HepG2 (cell line): ENCODE data around the gene AP2S1. TPM values are rescaled to one million over a fixed set of nuclear protein-coding genes. Genes with fewer than 3 reads are reported as not detected.
A peak's percentile ranks its signal among the peaks of the same experiment; 100 is the strongest.

Source experiments
- AHDC1 ChIP-seq: sonication (generic); formaldehyde crosslinking; IDR thresholded peaks from 2 replicates; pipeline ENCODE4 v1.5.1; 2020; ENCODE audit warnings: mild to moderate bottlenecking, missing genetic modification reagents, borderline replicate concordance
- ARNTL ChIP-seq: sonication (generic); formaldehyde crosslinking; IDR thresholded peaks from 2 replicates; pipeline ENCODE4 v1.4.0; 2020; ENCODE audit warnings: mild to moderate bottlenecking, missing genetic modification reagents
- FOXO1 ChIP-seq: sonication (generic); formaldehyde crosslinking; IDR thresholded peaks from 2 replicates; pipeline ENCODE4 v1.4.0; 2020; ENCODE audit warnings: missing genetic modification reagents
- GTF3A ChIP-seq: sonication (generic); formaldehyde crosslinking; conservative IDR thresholded peaks from 2 replicates; pipeline ENCODE4 v1.4.0; 2020; ENCODE audit warnings: mild to moderate bottlenecking, missing genetic modification reagents
- KLF11 ChIP-seq: IDR thresholded peaks from 2 replicates; pipeline ENCODE4 v1.6.1; 2016; ENCODE audit warnings: missing compliant biosample characterization
- NR2F1 ChIP-seq, 2 experiments: fragments of 450-650 bp in 1 of 2; formaldehyde crosslinking in 1 of 2; IDR thresholded peaks; 2 replicates each; pipeline versions ENCODE4 v1.5.0 to v1.6.1; 2016 to 2020; ENCODE audit warnings: mild to moderate bottlenecking in 1 of 2, missing compliant biosample characterization in 1 of 2, missing genetic modification reagents in 1 of 2, moderate library complexity in 1 of 2
- NR3C1 ChIP-seq: sonication (generic); formaldehyde crosslinking; IDR thresholded peaks from 2 replicates; pipeline ENCODE4 v1.4.0; 2020; ENCODE audit warnings: missing genetic modification reagents
- SIX1 ChIP-seq: sonication (generic); formaldehyde crosslinking; IDR thresholded peaks from 2 replicates; pipeline ENCODE4 v1.4.0; 2020; ENCODE audit warnings: missing genetic modification reagents, borderline replicate concordance
- ZBTB25 ChIP-seq: IDR thresholded peaks from 2 replicates; pipeline ENCODE4 v1.6.1; 2018; ENCODE audit warnings: missing genetic modification reagents
- ZBTB38 ChIP-seq: sonication (generic); formaldehyde crosslinking; IDR thresholded peaks from 2 replicates; pipeline ENCODE4 v1.5.1; 2020; ENCODE audit warnings: mild to moderate bottlenecking, missing genetic modification reagents
- ZGPAT ChIP-seq: IDR thresholded peaks from 2 replicates; pipeline ENCODE4 v1.6.1; 2016; ENCODE audit warnings: mild to moderate bottlenecking
- ZMYM4 ChIP-seq: sonication (generic); formaldehyde crosslinking; IDR thresholded peaks from 2 replicates; pipeline ENCODE4 v1.8.1; 2023; ENCODE audit warnings: mild to moderate bottlenecking, missing genetic modification reagents
- ZNF326 ChIP-seq: sonication (generic); formaldehyde crosslinking; IDR thresholded peaks from 2 replicates; pipeline ENCODE4 v1.4.0; 2020; ENCODE audit warnings: missing genetic modification reagents, borderline replicate concordance
- ZNF468 ChIP-seq: sonication (generic); formaldehyde crosslinking; IDR thresholded peaks from 2 replicates; pipeline ENCODE4 v1.8.0; 2022; ENCODE audit warnings: mild to moderate bottlenecking, moderate library complexity, missing genetic modification reagents
- ZNF614 ChIP-seq: IDR thresholded peaks from 2 replicates; pipeline ENCODE4 v1.6.1; 2018; ENCODE audit warnings: missing biosample characterization, missing genetic modification reagents, inconsistent platforms, borderline replicate concordance
- polyA plus RNA-seq, 8 experiments: library from polyadenylated mRNA; depleted of rRNA in 3 of 8; stranded (reverse) in 7 of 8; unstranded in 1 of 8; fragments of >200 nt; fragmentation: Illumina TruSeq in 4 of 8; extraction: Trizol in 4 of 8; gene quantifications; 2 replicates each; pipeline versions ENCODE4 v1.2.1 to v1.2.3, GENCODE V29; 2011 to 2016; ENCODE audit warnings: low read depth in 4 of 8, missing spikeins in 1 of 8, mixed read lengths in 1 of 8; ENCODE audit not compliant: insufficient read depth in 1 of 8
- total RNA-seq, 5 experiments: library from RNA; depleted of rRNA; stranded (reverse); fragments of >200 nt; fragmentation: Illumina TruSeq; extraction: Trizol; gene quantifications; 2 replicates each; pipeline ENCODE4 v1.2.3, GENCODE V29; 2016; ENCODE audit warnings: low read depth in 1 of 5
- TF ChIP-seq, protein P1 (sequence below): sonication (generic); formaldehyde crosslinking; IDR thresholded peaks from 2 replicates; pipeline ENCODE4 v1.4.0; 2020; ENCODE audit warnings: missing genetic modification reagents, borderline replicate concordance

The AP2S1 gene
- total and polyA plus RNA-seq, 2 of the 13 experiments (the other 11 are each of a cell fraction or from before 2014, with no cell fraction given): 45.2 to 86.1 TPM

DNA sequence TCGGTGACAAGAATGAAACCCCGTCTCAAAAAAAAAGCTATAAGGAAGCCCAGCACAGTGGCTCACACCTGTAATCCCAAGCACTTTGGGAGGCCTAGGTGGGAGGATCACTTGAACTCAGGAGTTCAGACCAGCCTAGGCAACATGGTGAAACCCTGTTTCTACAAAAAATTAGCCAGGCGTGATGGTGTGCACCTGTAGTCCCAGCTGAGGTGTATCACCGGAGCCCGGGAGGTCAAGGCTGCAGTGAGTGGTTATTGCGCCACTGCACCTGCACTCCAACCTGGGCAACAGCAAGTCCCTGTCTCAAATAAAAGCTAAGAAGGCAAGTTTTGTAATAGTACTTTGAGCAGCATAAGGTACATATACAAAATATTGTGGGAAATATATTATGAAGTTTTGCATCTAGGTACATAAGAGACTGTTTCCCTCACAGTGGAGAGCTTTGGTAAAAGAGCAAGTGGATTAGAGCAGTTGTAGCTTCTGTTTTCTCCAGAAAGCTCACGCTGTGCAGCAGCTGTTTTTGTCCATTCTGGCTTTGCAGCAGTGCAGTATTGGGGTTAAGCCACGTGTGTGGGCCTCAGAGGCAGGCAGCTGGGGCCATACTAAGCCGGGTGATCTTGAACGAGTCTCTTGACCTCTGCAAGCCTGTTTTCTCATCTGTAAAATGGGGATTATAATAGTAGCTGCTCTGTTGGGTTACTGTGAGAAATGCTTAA, 45.6 kb upstream of the AP2S1 start (continued):
- TF ChIP-seq ZBTB25 (CRISPR knock-in tag) (no peak), ZMYM4 (CRISPR knock-in tag) (peak; percentile 52), ZNF614 (CRISPR knock-in tag) (no peak), FOXO1 (no peak), NR3C1 (CRISPR knock-in tag) (no peak), KLF11 (CRISPR knock-in tag) (no peak), ARNTL (CRISPR knock-in tag) (no peak), ZNF468 (CRISPR knock-in tag) (no peak), ZNF326 (CRISPR knock-in tag) (no peak), SIX1 (no peak), ZBTB38 (CRISPR knock-in tag) (0 out of 2 replicates have a peak, but pooled peaks have one; percentile 25), ZGPAT (CRISPR knock-in tag) (no peak; the same call in 1 of the 2 replicates), NR2F1 (CRISPR knock-in tag; IDR thresholded peaks at IDR 0.05) (peak in 1 of 2 experiments; percentile 54; a peak in 2 of 4 replicates), AHDC1 (no peak), GTF3A (no peak)
- TF ChIP-seq, protein P1, sequence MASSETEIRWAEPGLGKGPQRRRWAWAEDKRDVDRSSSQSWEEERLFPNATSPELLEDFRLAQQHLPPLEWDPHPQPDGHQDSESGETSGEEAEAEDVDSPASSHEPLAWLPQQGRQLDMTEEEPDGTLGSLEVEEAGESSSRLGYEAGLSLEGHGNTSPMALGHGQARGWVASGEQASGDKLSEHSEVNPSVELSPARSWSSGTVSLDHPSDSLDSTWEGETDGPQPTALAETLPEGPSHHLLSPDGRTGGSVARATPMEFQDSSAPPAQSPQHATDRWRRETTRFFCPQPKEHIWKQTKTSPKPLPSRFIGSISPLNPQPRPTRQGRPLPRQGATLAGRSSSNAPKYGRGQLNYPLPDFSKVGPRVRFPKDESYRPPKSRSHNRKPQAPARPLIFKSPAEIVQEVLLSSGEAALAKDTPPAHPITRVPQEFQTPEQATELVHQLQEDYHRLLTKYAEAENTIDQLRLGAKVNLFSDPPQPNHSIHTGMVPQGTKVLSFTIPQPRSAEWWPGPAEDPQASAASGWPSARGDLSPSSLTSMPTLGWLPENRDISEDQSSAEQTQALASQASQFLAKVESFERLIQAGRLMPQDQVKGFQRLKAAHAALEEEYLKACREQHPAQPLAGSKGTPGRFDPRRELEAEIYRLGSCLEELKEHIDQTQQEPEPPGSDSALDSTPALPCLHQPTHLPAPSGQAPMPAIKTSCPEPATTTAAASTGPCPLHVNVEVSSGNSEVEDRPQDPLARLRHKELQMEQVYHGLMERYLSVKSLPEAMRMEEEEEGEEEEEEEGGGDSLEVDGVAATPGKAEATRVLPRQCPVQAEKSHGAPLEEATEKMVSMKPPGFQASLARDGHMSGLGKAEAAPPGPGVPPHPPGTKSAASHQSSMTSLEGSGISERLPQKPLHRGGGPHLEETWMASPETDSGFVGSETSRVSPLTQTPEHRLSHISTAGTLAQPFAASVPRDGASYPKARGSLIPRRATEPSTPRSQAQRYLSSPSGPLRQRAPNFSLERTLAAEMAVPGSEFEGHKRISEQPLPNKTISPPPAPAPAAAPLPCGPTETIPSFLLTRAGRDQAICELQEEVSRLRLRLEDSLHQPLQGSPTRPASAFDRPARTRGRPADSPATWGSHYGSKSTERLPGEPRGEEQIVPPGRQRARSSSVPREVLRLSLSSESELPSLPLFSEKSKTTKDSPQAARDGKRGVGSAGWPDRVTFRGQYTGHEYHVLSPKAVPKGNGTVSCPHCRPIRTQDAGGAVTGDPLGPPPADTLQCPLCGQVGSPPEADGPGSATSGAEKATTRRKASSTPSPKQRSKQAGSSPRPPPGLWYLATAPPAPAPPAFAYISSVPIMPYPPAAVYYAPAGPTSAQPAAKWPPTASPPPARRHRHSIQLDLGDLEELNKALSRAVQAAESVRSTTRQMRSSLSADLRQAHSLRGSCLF (CRISPR knock-in tag): no peak
